ENCODE results near the gene JMJD4.

- TF ChIP-seq POLR2AphosphoS5 (IDR thresholded peaks at IDR 0.05; ENCODE audit: borderline replicate concordance, low read depth, low read length) (peak; percentile 91), EZH2 (IDR thresholded peaks at IDR 0.05) (no peak), FOXP2 (optimal IDR thresholded peaks at IDR 0.05; ENCODE audit: control extremely low read depth, extremely low read length, insufficient read depth) (no peak)
These were observed at the start of gene JMJD4, which contains the start of gene SNAP47 for GRCh38 chr1:227734856-227735538.

All from SK-N-MC (cell line).